HEK293T (cell line): Measurements from ENCODE around the gene ELOVL3.

Experiments used
- CTCF ChIA-PET: fragments of 350-600 bp; formaldehyde crosslinking; extraction: SDS; loops from one replicate; lab custom pipeline; 2021; ENCODE audit warnings: antibody characterized with exemption, inconsistent platforms; lab: Yijun Ruan, JAX
- POLR2A ChIA-PET: fragments of 350-600 bp; formaldehyde crosslinking; extraction: SDS; loops from one replicate; lab custom pipeline; 2020; ENCODE audit warnings: antibody characterized with exemption, inconsistent platforms; lab: Yijun Ruan, JAX
- DNase-seq: peaks from one replicate; pipeline ENCODE4 v3.0.0; 2012; ENCODE audit warnings: mixed read lengths; ENCODE audit errors: extremely low spot score
- ARNT ChIP-seq: fragments of 450-650 bp; IDR thresholded peaks from 2 replicates; pipeline ENCODE4 v1.6.1; 2017; ENCODE audit warnings: mild to moderate bottlenecking
- BHLHE40 ChIP-seq: fragments of 450-650 bp; IDR thresholded peaks from 2 replicates; pipeline ENCODE4 v1.6.1; 2016; ENCODE audit warnings: mild to moderate bottlenecking, moderate library complexity, borderline replicate concordance
- CTBP1 ChIP-seq: fragments of 450-650 bp; IDR thresholded peaks from 2 replicates; pipeline ENCODE4 v1.6.1; 2016; ENCODE audit warnings: borderline replicate concordance
- ELF4 ChIP-seq: fragments of 450-650 bp; IDR thresholded peaks from 2 replicates; pipeline ENCODE4 v1.6.1; 2017; ENCODE audit warnings: antibody characterized with exemption
- FOXA1 ChIP-seq: fragments of 450-650 bp; IDR thresholded peaks from 2 replicates; pipeline ENCODE4 v1.6.1; 2016; ENCODE audit warnings: mild to moderate bottlenecking
- FOXK2 ChIP-seq: fragments of 450-650 bp; IDR thresholded peaks from 2 replicates; pipeline ENCODE4 v1.6.1; 2016; ENCODE audit warnings: mild to moderate bottlenecking
- FOXM1 ChIP-seq: fragments of 450-650 bp; IDR thresholded peaks from 2 replicates; pipeline ENCODE4 v1.6.1; 2017; ENCODE audit warnings: mild to moderate bottlenecking, borderline replicate concordance
- HDGF ChIP-seq: fragments of 450-650 bp; IDR thresholded peaks from 2 replicates; pipeline ENCODE4 v1.6.1; 2017; ENCODE audit warnings: antibody characterized with exemption, borderline replicate concordance
- L3MBTL2 ChIP-seq: fragments of 450-650 bp; conservative IDR thresholded peaks from 2 replicates; pipeline ENCODE4 v1.6.1; 2016; ENCODE audit warnings: mild to moderate bottlenecking
- LEF1 ChIP-seq: fragments of 450-650 bp; IDR thresholded peaks from 2 replicates; pipeline ENCODE4 v1.6.1; 2017; ENCODE audit warnings: mild to moderate bottlenecking, borderline replicate concordance
- NFRKB ChIP-seq: fragments of 450-650 bp; IDR thresholded peaks from 2 replicates; pipeline ENCODE4 v1.6.1; 2016; ENCODE audit warnings: mild to moderate bottlenecking, moderate library complexity
- SP1 ChIP-seq: fragments of 450-650 bp; IDR thresholded peaks from 2 replicates; pipeline ENCODE4 v1.6.1; 2017
- SUZ12 ChIP-seq: fragments of 450-650 bp; IDR thresholded peaks from 2 replicates; pipeline ENCODE4 v1.6.1; 2016; ENCODE audit warnings: mild to moderate bottlenecking
- TARDBP ChIP-seq: fragments of 450-650 bp; IDR thresholded peaks from 2 replicates; pipeline ENCODE4 v1.6.1; 2016
- ZNF384 ChIP-seq: fragments of 450-650 bp; IDR thresholded peaks from 2 replicates; pipeline ENCODE4 v1.6.1; 2016
- TF ChIP-seq, protein P1 (sequence below): fragments of 450-650 bp; IDR thresholded peaks from 2 replicates; pipeline ENCODE4 v1.6.1; 2016

The ELOVL3 gene

GRCh38 chr10:102191956-102192355, 34.1 kb upstream of the ELOVL3 start:
- ChIA-PET CTCF (interaction anchor here (1.3 to 1.5 kb wide), 2 partner anchors 38 to 160 kb away, joined by 3 to 4 read pairs; no protein-coding TSS in a partner anchor), POLR2A (no interaction called here)
- no peak for DNase-seq

GRCh38 chr10:102195296-102195870, 30.7 kb upstream of the ELOVL3 start:
- no peak for DNase-seq
- ChIA-PET CTCF (no interaction called here), POLR2A (no interaction called here)
- TF ChIP-seq NFRKB = no peak
- no peak for TF ChIP-seq SP1
- no peak for TF ChIP-seq ELF4
- no peak for TF ChIP-seq L3MBTL2
- TF ChIP-seq LEF1 = no peak
- TF ChIP-seq TARDBP = no peak
- TF ChIP-seq, protein P1, sequence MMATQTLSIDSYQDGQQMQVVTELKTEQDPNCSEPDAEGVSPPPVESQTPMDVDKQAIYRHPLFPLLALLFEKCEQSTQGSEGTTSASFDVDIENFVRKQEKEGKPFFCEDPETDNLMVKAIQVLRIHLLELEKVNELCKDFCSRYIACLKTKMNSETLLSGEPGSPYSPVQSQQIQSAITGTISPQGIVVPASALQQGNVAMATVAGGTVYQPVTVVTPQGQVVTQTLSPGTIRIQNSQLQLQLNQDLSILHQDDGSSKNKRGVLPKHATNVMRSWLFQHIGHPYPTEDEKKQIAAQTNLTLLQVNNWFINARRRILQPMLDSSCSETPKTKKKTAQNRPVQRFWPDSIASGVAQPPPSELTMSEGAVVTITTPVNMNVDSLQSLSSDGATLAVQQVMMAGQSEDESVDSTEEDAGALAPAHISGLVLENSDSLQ = no peak
- no peak for TF ChIP-seq FOXM1
- no peak for TF ChIP-seq HDGF

More at GRCh38 chr10:102191956-102192355, 34.1 kb upstream of the ELOVL3 start:
- no peak for TF ChIP-seq BHLHE40
- no peak for TF ChIP-seq HDGF
- TF ChIP-seq FOXM1 = no peak
- no peak for TF ChIP-seq SP1
- TF ChIP-seq SUZ12 = no peak

- ChIA-PET POLR2A (no interaction called here), CTCF (no interaction called here)
- DNase-seq = no peak
- TF ChIP-seq, protein P1 = no peak
- TF ChIP-seq L3MBTL2 = no peak
- TF ChIP-seq NFRKB = no peak
- TF ChIP-seq FOXM1 = no peak
- TF ChIP-seq ZNF384 = no peak
- no peak for TF ChIP-seq SP1
- no peak for TF ChIP-seq BHLHE40
- no peak for TF ChIP-seq TARDBP
- TF ChIP-seq FOXA1 = no peak
- no peak for TF ChIP-seq HDGF
- TF ChIP-seq ARNT = no peak
- no peak for TF ChIP-seq SUZ12
- TF ChIP-seq FOXK2 = no peak
- TF ChIP-seq ELF4 = no peak
- TF ChIP-seq CTBP1 = no peak
- TF ChIP-seq LEF1 = no peak
Observed at GRCh38 chr10:102196893-102197292, 29.2 kb upstream of the ELOVL3 start.

- TF ChIP-seq, protein P1 = no peak
- TF ChIP-seq ELF4 (no peak), FOXA1 (no peak), FOXM1 (no peak), SUZ12 (no peak), ZNF384 (no peak), ARNT (no peak), BHLHE40 (no peak), HDGF (no peak), L3MBTL2 (no peak), TARDBP (no peak), CTBP1 (no peak), NFRKB (no peak)
- POLR2A ChIA-PET = no interaction called here
- DNase-seq = no peak
- CTCF ChIA-PET = interaction anchor here (0.6 kb wide), 1 partner anchor 32 kb away, joined by 3 read pairs; no protein-coding TSS in a partner anchor
Observed at GRCh38 chr10:102198027-102198426, 28.1 kb upstream of the ELOVL3 start.

GRCh38 chr10:102200751-102201640, 25.1 kb upstream of the ELOVL3 start:
- TF ChIP-seq, protein P1 = no peak
- TF ChIP-seq SUZ12 = no peak
- TF ChIP-seq TARDBP = no peak
- no peak for TF ChIP-seq SP1
- no peak for TF ChIP-seq FOXA1
- TF ChIP-seq FOXK2 = no peak
- no peak for TF ChIP-seq HDGF
- TF ChIP-seq FOXM1 = no peak
- no peak for TF ChIP-seq BHLHE40
- TF ChIP-seq LEF1 = no peak
- TF ChIP-seq CTBP1 = no peak
- no peak for TF ChIP-seq ARNT
- no peak for TF ChIP-seq L3MBTL2
- TF ChIP-seq NFRKB = no peak
- TF ChIP-seq ELF4 = no peak
- ChIA-PET POLR2A (no interaction called here), CTCF (no interaction called here)
- DNase-seq = no peak
